ENCODE data around the gene PAGE2.

GRCh38 chrX:55102754-55103153 is 13.9 kb downstream of the PAGE2 start:
- TF ChIP-seq CTCF (IDR thresholded peaks at IDR 0.05; ENCODE audit: extremely low read depth in 1 of 2, insufficient read depth in 1 of 2, low read depth in 1 of 2, low read length in 2 of 2) (no peak), POLR2A (IDR thresholded peaks at IDR 0.05; ENCODE audit: low read depth, low read length) (no peak), EZH2 (IDR thresholded peaks at IDR 0.05; ENCODE audit: borderline replicate concordance, low read depth, low read length, severe bottlenecking) (no peak)

All from endothelial cell of umbilical vein (primary cell).